WI38 (cell line): ENCODE results near the gene EDEM3.

Source experiments
- H3K4me3 ChIP-seq: 2 replicates; pipeline ENCODE4 v1.5.1; 2011; ENCODE audit warnings: low read depth, mild to moderate bottlenecking, control low read depth, low read length
- CTCF ChIP-seq: IDR thresholded peaks from 2 replicates; pipeline ENCODE4 v1.5.1; 2012; ENCODE audit warnings: low read depth, mild to moderate bottlenecking, control low read depth, low read length

The EDEM3 gene

GRCh38 chr1:184658055-184658454, 96.6 kb downstream of the EDEM3 start:
- no peak for TF ChIP-seq CTCF
- no peak overlapping the region for H3K4me3 ChIP-seq

GRCh38 chr1:184656221-184656620, 98.4 kb downstream of the EDEM3 start:
- no peak for TF ChIP-seq CTCF
- no peak overlapping the region for H3K4me3 ChIP-seq

- TF ChIP-seq CTCF = no peak
- H3K4me3 ChIP-seq = no peak overlapping the region
Measured at GRCh38 chr1:184655185-184655584, 99.5 kb downstream of the EDEM3 start.

- no peak for TF ChIP-seq CTCF
- no peak overlapping the region for H3K4me3 ChIP-seq
Measured at GRCh38 chr1:184650177-184650866, 104.3 kb downstream of the EDEM3 start.

- TF ChIP-seq CTCF = no peak
- no peak overlapping the region for H3K4me3 ChIP-seq
Measured at GRCh38 chr1:184649451-184649888, 105.2 kb downstream of the EDEM3 start.

- H3K4me3 ChIP-seq = no peak overlapping the region
- no peak for TF ChIP-seq CTCF
Measured at GRCh38 chr1:184648856-184649201, 105.8 kb downstream of the EDEM3 start.

- no peak for TF ChIP-seq CTCF
- H3K4me3 ChIP-seq = no peak overlapping the region
Measured at GRCh38 chr1:184648160-184648855, 106.3 kb downstream of the EDEM3 start.
